ENCODE data around the gene RAB11FIP4.

RAB11FIP4 gene

GRCh38 chr17:31443386-31443785, 51.9 kb downstream of the RAB11FIP4 start:
- DNase-seq (ENCODE audit: insufficient read length): no peak
- FAIRE-seq: no peak
- TF ChIP-seq POLR2A (IDR thresholded peaks at IDR 0.05; ENCODE audit: low read depth, low read length) (no peak), POLR2AphosphoS5 (IDR thresholded peaks at IDR 0.05; ENCODE audit: low read depth, low read length) (no peak), TAF1 (IDR thresholded peaks at IDR 0.05; ENCODE audit: borderline replicate concordance, low read depth, low read length) (no peak)

- DNase-seq (ENCODE audit: insufficient read length): no peak
- FAIRE-seq: no peak
- TF ChIP-seq POLR2A (IDR thresholded peaks at IDR 0.05; ENCODE audit: low read depth, low read length) (no peak), POLR2AphosphoS5 (IDR thresholded peaks at IDR 0.05; ENCODE audit: low read depth, low read length) (no peak), TAF1 (IDR thresholded peaks at IDR 0.05; ENCODE audit: borderline replicate concordance, low read depth, low read length) (no peak)
Measured at GRCh38 chr17:31444026-31444425, 52.6 kb downstream of the RAB11FIP4 start.

- no peak for DNase-seq (ENCODE audit: insufficient read length)
- TF ChIP-seq POLR2AphosphoS5 (IDR thresholded peaks at IDR 0.05; ENCODE audit: low read depth, low read length): no peak
- no peak for FAIRE-seq
Measured at GRCh38 chr17:31446195-31446967, 54.9 kb downstream of the RAB11FIP4 start.

GRCh38 chr17:31448467-31449077, 57.1 kb downstream of the RAB11FIP4 start:
- FAIRE-seq: no peak
- no peak for DNase-seq (ENCODE audit: insufficient read length)
- TF ChIP-seq POLR2AphosphoS5 (IDR thresholded peaks at IDR 0.05; ENCODE audit: low read depth, low read length): no peak
- TF ChIP-seq POLR2A (IDR thresholded peaks at IDR 0.05; ENCODE audit: low read depth, low read length): no peak
- TF ChIP-seq TAF1 (IDR thresholded peaks at IDR 0.05; ENCODE audit: borderline replicate concordance, low read depth, low read length): no peak

- TF ChIP-seq POLR2A (IDR thresholded peaks at IDR 0.05; ENCODE audit: low read depth, low read length) (no peak), TAF1 (IDR thresholded peaks at IDR 0.05; ENCODE audit: borderline replicate concordance, low read depth, low read length) (no peak), POLR2AphosphoS5 (IDR thresholded peaks at IDR 0.05; ENCODE audit: low read depth, low read length) (no peak)
- no peak for FAIRE-seq
- DNase-seq (ENCODE audit: insufficient read length): no peak
Measured at GRCh38 chr17:31449111-31449510, 57.6 kb downstream of the RAB11FIP4 start.

- DNase-seq (ENCODE audit: insufficient read length) (no peak), FAIRE-seq (no peak)
- no peak for TF ChIP-seq POLR2A (IDR thresholded peaks at IDR 0.05; ENCODE audit: low read depth, low read length)
- TF ChIP-seq TAF1 (IDR thresholded peaks at IDR 0.05; ENCODE audit: borderline replicate concordance, low read depth, low read length): no peak
- no peak for TF ChIP-seq POLR2AphosphoS5 (IDR thresholded peaks at IDR 0.05; ENCODE audit: low read depth, low read length)
Measured at GRCh38 chr17:31449746-31450145, 58.3 kb downstream of the RAB11FIP4 start.

GRCh38 chr17:31452101-31452500, 60.6 kb downstream of the RAB11FIP4 start:
- FAIRE-seq (no peak), DNase-seq (ENCODE audit: insufficient read length) (no peak)
- TF ChIP-seq POLR2AphosphoS5 (IDR thresholded peaks at IDR 0.05; ENCODE audit: low read depth, low read length): no peak
- no peak for TF ChIP-seq POLR2A (IDR thresholded peaks at IDR 0.05; ENCODE audit: low read depth, low read length)
- no peak for TF ChIP-seq TAF1 (IDR thresholded peaks at IDR 0.05; ENCODE audit: borderline replicate concordance, low read depth, low read length)

GRCh38 chr17:31452561-31453110, 61.2 kb downstream of the RAB11FIP4 start:
- no peak for TF ChIP-seq TAF1 (IDR thresholded peaks at IDR 0.05; ENCODE audit: borderline replicate concordance, low read depth, low read length)
- no peak for TF ChIP-seq POLR2AphosphoS5 (IDR thresholded peaks at IDR 0.05; ENCODE audit: low read depth, low read length)
- TF ChIP-seq POLR2A (IDR thresholded peaks at IDR 0.05; ENCODE audit: low read depth, low read length): no peak
- no peak for FAIRE-seq
- DNase-seq (ENCODE audit: insufficient read length): no peak

GRCh38 chr17:31453896-31454295, 62.4 kb downstream of the RAB11FIP4 start:
- DNase-seq (ENCODE audit: insufficient read length) (no peak), FAIRE-seq (no peak)
- TF ChIP-seq TAF1 (IDR thresholded peaks at IDR 0.05; ENCODE audit: borderline replicate concordance, low read depth, low read length): no peak
- TF ChIP-seq POLR2AphosphoS5 (IDR thresholded peaks at IDR 0.05; ENCODE audit: low read depth, low read length): no peak
- no peak for TF ChIP-seq POLR2A (IDR thresholded peaks at IDR 0.05; ENCODE audit: low read depth, low read length)

GRCh38 chr17:31456814-31457213, 65.3 kb downstream of the RAB11FIP4 start:
- FAIRE-seq (no peak), DNase-seq (ENCODE audit: insufficient read length) (no peak)
- TF ChIP-seq TAF1 (IDR thresholded peaks at IDR 0.05; ENCODE audit: borderline replicate concordance, low read depth, low read length) (no peak), POLR2A (IDR thresholded peaks at IDR 0.05; ENCODE audit: low read depth, low read length) (no peak), POLR2AphosphoS5 (IDR thresholded peaks at IDR 0.05; ENCODE audit: low read depth, low read length) (no peak)

GRCh38 chr17:31457391-31458234, 66.1 kb downstream of the RAB11FIP4 start:
- DNase-seq (ENCODE audit: insufficient read length) (no peak), FAIRE-seq (no peak)
- TF ChIP-seq TAF1 (IDR thresholded peaks at IDR 0.05; ENCODE audit: borderline replicate concordance, low read depth, low read length) (no peak), POLR2AphosphoS5 (IDR thresholded peaks at IDR 0.05; ENCODE audit: low read depth, low read length) (no peak), POLR2A (IDR thresholded peaks at IDR 0.05; ENCODE audit: low read depth, low read length) (no peak)
